ENCODE results near the gene POC1B. TPM values are rescaled to one million over a fixed set of nuclear protein-coding genes. Genes with fewer than 3 reads are reported as not detected.

POC1B gene
- polyA plus RNA-seq, 1 donor from 2014 or later: 10.0 TPM

GRCh38 chr12:89540586-89540985 is 14.7 kb upstream of the POC1B start:
- no peak overlapping the region for H2AFZ ChIP-seq (ENCODE audit: low read depth, low read length)
- H3K9ac ChIP-seq (ENCODE audit: low read length): no peak overlapping the region
- no peak for TF ChIP-seq EP300 (conservative IDR thresholded peaks at IDR 0.05; ENCODE audit: poor library complexity, severe bottlenecking)
- no peak for TF ChIP-seq TAF1 (IDR thresholded peaks at IDR 0.05; ENCODE audit: low read depth)
- TF ChIP-seq SMC3 (conservative IDR thresholded peaks at IDR 0.05; ENCODE audit: poor library complexity): no peak
- TF ChIP-seq MXI1 (conservative IDR thresholded peaks at IDR 0.05; ENCODE audit: poor library complexity, severe bottlenecking): no peak
- no peak for TF ChIP-seq REST (IDR thresholded peaks at IDR 0.05; ENCODE audit: borderline replicate concordance)
- TF ChIP-seq EZH2 (IDR thresholded peaks at IDR 0.05; ENCODE audit: borderline replicate concordance, insufficient read depth, low read length, poor library complexity, severe bottlenecking): no peak
- TF ChIP-seq RAD21 (conservative IDR thresholded peaks at IDR 0.05): no peak
- TF ChIP-seq POLR2AphosphoS5 (IDR thresholded peaks at IDR 0.05): no peak
- TF ChIP-seq, protein P1, sequence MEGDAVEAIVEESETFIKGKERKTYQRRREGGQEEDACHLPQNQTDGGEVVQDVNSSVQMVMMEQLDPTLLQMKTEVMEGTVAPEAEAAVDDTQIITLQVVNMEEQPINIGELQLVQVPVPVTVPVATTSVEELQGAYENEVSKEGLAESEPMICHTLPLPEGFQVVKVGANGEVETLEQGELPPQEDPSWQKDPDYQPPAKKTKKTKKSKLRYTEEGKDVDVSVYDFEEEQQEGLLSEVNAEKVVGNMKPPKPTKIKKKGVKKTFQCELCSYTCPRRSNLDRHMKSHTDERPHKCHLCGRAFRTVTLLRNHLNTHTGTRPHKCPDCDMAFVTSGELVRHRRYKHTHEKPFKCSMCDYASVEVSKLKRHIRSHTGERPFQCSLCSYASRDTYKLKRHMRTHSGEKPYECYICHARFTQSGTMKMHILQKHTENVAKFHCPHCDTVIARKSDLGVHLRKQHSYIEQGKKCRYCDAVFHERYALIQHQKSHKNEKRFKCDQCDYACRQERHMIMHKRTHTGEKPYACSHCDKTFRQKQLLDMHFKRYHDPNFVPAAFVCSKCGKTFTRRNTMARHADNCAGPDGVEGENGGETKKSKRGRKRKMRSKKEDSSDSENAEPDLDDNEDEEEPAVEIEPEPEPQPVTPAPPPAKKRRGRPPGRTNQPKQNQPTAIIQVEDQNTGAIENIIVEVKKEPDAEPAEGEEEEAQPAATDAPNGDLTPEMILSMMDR (IDR thresholded peaks at IDR 0.05; ENCODE audit: poor library complexity, severe bottlenecking): no peak
- H3K9me3 ChIP-seq (ENCODE audit: low read length): no peaks in the 10 kb centered on the region
- no peak overlapping the region for H3K4me2 ChIP-seq (ENCODE audit: low read length)
- H3K36me3 ChIP-seq (ENCODE audit: insufficient read depth, low read length): no peaks in the 10 kb centered on the region
- H3K27ac ChIP-seq (ENCODE audit: low read length): no peak overlapping the region
- H3K9me2 ChIP-seq (ENCODE audit: insufficient read depth, low read length): no peaks in the 10 kb centered on the region
- no peak overlapping the region for H3K4me3 ChIP-seq (ENCODE audit: low read length)
- H3K79me2 ChIP-seq (replicated peaks; ENCODE audit: insufficient read depth, low read length): no peaks in the 10 kb centered on the region
- no peaks in the 10 kb centered on the region for H3F3A ChIP-seq (ENCODE audit: insufficient read depth, low read length, poor library complexity, severe bottlenecking)
- no peaks in the 10 kb centered on the region for H3K27me3 ChIP-seq (ENCODE audit: insufficient read depth, low read depth, low read length)
- H4K20me1 ChIP-seq (ENCODE audit: insufficient read depth): no peaks in the 10 kb centered on the region

- no peaks in the 10 kb centered on the region for H3K79me2 ChIP-seq (replicated peaks; ENCODE audit: insufficient read depth, low read length)
- H3K9ac ChIP-seq (ENCODE audit: low read length): no peak overlapping the region
- H3F3A ChIP-seq (ENCODE audit: insufficient read depth, low read length, poor library complexity, severe bottlenecking): no peaks in the 10 kb centered on the region
- no peaks in the 10 kb centered on the region for H3K36me3 ChIP-seq (ENCODE audit: insufficient read depth, low read length)
- no peaks in the 10 kb centered on the region for H3K27me3 ChIP-seq (ENCODE audit: insufficient read depth, low read depth, low read length)
- no peaks in the 10 kb centered on the region for H4K20me1 ChIP-seq (ENCODE audit: insufficient read depth)
- H3K9me3 ChIP-seq (ENCODE audit: low read length): no peaks in the 10 kb centered on the region
- no peak overlapping the region for H3K4me2 ChIP-seq (ENCODE audit: low read length)
- TF ChIP-seq, protein P1 (IDR thresholded peaks at IDR 0.05; ENCODE audit: poor library complexity, severe bottlenecking): no peak
- no peak for TF ChIP-seq MXI1 (conservative IDR thresholded peaks at IDR 0.05; ENCODE audit: poor library complexity, severe bottlenecking)
- TF ChIP-seq RAD21 (conservative IDR thresholded peaks at IDR 0.05): no peak
- no peak for TF ChIP-seq TAF1 (IDR thresholded peaks at IDR 0.05; ENCODE audit: low read depth)
- no peak for TF ChIP-seq EP300 (conservative IDR thresholded peaks at IDR 0.05; ENCODE audit: poor library complexity, severe bottlenecking)
- TF ChIP-seq POLR2AphosphoS5 (IDR thresholded peaks at IDR 0.05): no peak
- TF ChIP-seq SMC3 (conservative IDR thresholded peaks at IDR 0.05; ENCODE audit: poor library complexity): no peak
- no peak for TF ChIP-seq EZH2 (IDR thresholded peaks at IDR 0.05; ENCODE audit: borderline replicate concordance, insufficient read depth, low read length, poor library complexity, severe bottlenecking)
- no peak for TF ChIP-seq REST (IDR thresholded peaks at IDR 0.05; ENCODE audit: borderline replicate concordance)
- no peak overlapping the region for H3K4me3 ChIP-seq (ENCODE audit: low read length)
- no peak overlapping the region for H2AFZ ChIP-seq (ENCODE audit: low read depth, low read length)
- no peak overlapping the region for H3K27ac ChIP-seq (ENCODE audit: low read length)
- no peaks in the 10 kb centered on the region for H3K9me2 ChIP-seq (ENCODE audit: insufficient read depth, low read length)
These were observed 13.8 kb upstream of the POC1B start for GRCh38 chr12:89539426-89540223.

Data from neural cell (in vitro differentiated cells).